Measurements from ENCODE around the gene SRRM3.
"Not testable (repeated sequence)": the region's sequence is repeated elsewhere in the genome, so short reads cannot be mapped to it uniquely, and the experiment has no call there.

The SRRM3 gene

GRCh38 chr7:76166404-76167255 lies 35.1 kb upstream of the SRRM3 start:
- peaks cover 0 to 3% of the 10 kb centered on the region in 2 donors for H3K4me1 ChIP-seq (ENCODE audit: control insufficient read depth in 1 of 2, insufficient read depth in 2 of 2, low read length in 2 of 2)
- H3K36me3 ChIP-seq (ENCODE audit: control insufficient read depth in 1 of 2, insufficient read depth in 2 of 2, low read length in 2 of 2): no peaks in the 10 kb centered on the region
- peak overlapping the region; percentile 63 for H3K27ac ChIP-seq (ENCODE audit: low read length)
- H3K4me3 ChIP-seq (ENCODE audit: low read depth in 1 of 2, low read length in 2 of 2): peak overlapping the region; percentile 64 to 65
- no peaks in the 10 kb centered on the region for H3K9me3 ChIP-seq (ENCODE audit: control insufficient read depth in 1 of 2, low read length in 2 of 2)
- no peaks in the 10 kb centered on the region for H3K27me3 ChIP-seq (ENCODE audit: low read depth, low read length)

GRCh38 chr7:76173566-76174205 lies 28.0 kb upstream of the SRRM3 start:
- H3K27ac ChIP-seq (ENCODE audit: low read length): no peak overlapping the region
- H3K4me1 ChIP-seq (ENCODE audit: control insufficient read depth in 1 of 2, insufficient read depth in 2 of 2, low read length in 2 of 2): no peaks in the 10 kb centered on the region
- H3K9me3 ChIP-seq (ENCODE audit: control insufficient read depth in 1 of 2, low read length in 2 of 2): no peaks in the 10 kb centered on the region
- H3K27me3 ChIP-seq (ENCODE audit: low read depth, low read length): no peaks in the 10 kb centered on the region
- no peak overlapping the region for H3K4me3 ChIP-seq (ENCODE audit: low read depth in 1 of 2, low read length in 2 of 2)
- H3K36me3 ChIP-seq (ENCODE audit: control insufficient read depth in 1 of 2, insufficient read depth in 2 of 2, low read length in 2 of 2): no peaks in the 10 kb centered on the region

GRCh38 chr7:76176951-76177350 lies 24.7 kb upstream of the SRRM3 start:
- H3K27me3 ChIP-seq (ENCODE audit: low read depth, low read length); H3K4me3 ChIP-seq (ENCODE audit: low read depth in 1 of 2, low read length in 2 of 2); H3K27ac ChIP-seq (ENCODE audit: low read length); H3K36me3 ChIP-seq (ENCODE audit: control insufficient read depth in 1 of 2, insufficient read depth in 2 of 2, low read length in 2 of 2); H3K9me3 ChIP-seq (ENCODE audit: control insufficient read depth in 1 of 2, low read length in 2 of 2); H3K4me1 ChIP-seq (ENCODE audit: control insufficient read depth in 1 of 2, insufficient read depth in 2 of 2, low read length in 2 of 2): not testable (repeated sequence)

- Histone ChIP-seq H3K4me1 (ENCODE audit: control insufficient read depth in 1 of 2, insufficient read depth in 2 of 2, low read length in 2 of 2) (no peaks in the 10 kb centered on the region), H3K27me3 (ENCODE audit: low read depth, low read length) (no peaks in the 10 kb centered on the region), H3K9me3 (ENCODE audit: control insufficient read depth in 1 of 2, low read length in 2 of 2) (no peaks in the 10 kb centered on the region), H3K4me3 (ENCODE audit: low read depth in 1 of 2, low read length in 2 of 2) (no peak overlapping the region), H3K27ac (ENCODE audit: low read length) (no peak overlapping the region), H3K36me3 (ENCODE audit: control insufficient read depth in 1 of 2, insufficient read depth in 2 of 2, low read length in 2 of 2) (no peaks in the 10 kb centered on the region)
Measured at GRCh38 chr7:76179686-76180085, 22.0 kb upstream of the SRRM3 start.

- Histone ChIP-seq H3K4me1 (ENCODE audit: control insufficient read depth in 1 of 2, insufficient read depth in 2 of 2, low read length in 2 of 2) (no peaks in the 10 kb centered on the region), H3K27ac (ENCODE audit: low read length) (no peak overlapping the region), H3K27me3 (ENCODE audit: low read depth, low read length) (no peaks in the 10 kb centered on the region), H3K4me3 (ENCODE audit: low read depth in 1 of 2, low read length in 2 of 2) (no peak overlapping the region), H3K36me3 (ENCODE audit: control insufficient read depth in 1 of 2, insufficient read depth in 2 of 2, low read length in 2 of 2) (no peaks in the 10 kb centered on the region), H3K9me3 (ENCODE audit: control insufficient read depth in 1 of 2, low read length in 2 of 2) (no peaks in the 10 kb centered on the region)
Measured at GRCh38 chr7:76182225-76182960, 19.3 kb upstream of the SRRM3 start.

- no peaks in the 10 kb centered on the region for H3K9me3 ChIP-seq (ENCODE audit: control insufficient read depth in 1 of 2, low read length in 2 of 2)
- H3K4me1 ChIP-seq (ENCODE audit: control insufficient read depth in 1 of 2, insufficient read depth in 2 of 2, low read length in 2 of 2): no peaks in the 10 kb centered on the region
- H3K4me3 ChIP-seq (ENCODE audit: low read depth in 1 of 2, low read length in 2 of 2): no peak overlapping the region
- no peaks in the 10 kb centered on the region for H3K36me3 ChIP-seq (ENCODE audit: control insufficient read depth in 1 of 2, insufficient read depth in 2 of 2, low read length in 2 of 2)
- H3K27me3 ChIP-seq (ENCODE audit: low read depth, low read length): no peaks in the 10 kb centered on the region
- no peak overlapping the region for H3K27ac ChIP-seq (ENCODE audit: low read length)
Measured at GRCh38 chr7:76185187-76185896, 16.4 kb upstream of the SRRM3 start.

GRCh38 chr7:76187272-76187671 lies 14.4 kb upstream of the SRRM3 start:
- H3K36me3 ChIP-seq (ENCODE audit: control insufficient read depth in 1 of 2, insufficient read depth in 2 of 2, low read length in 2 of 2): no peaks in the 10 kb centered on the region

GRCh38 chr7:76189276-76189675 lies 12.4 kb upstream of the SRRM3 start:
- Histone ChIP-seq H3K36me3 (ENCODE audit: control insufficient read depth in 1 of 2, insufficient read depth in 2 of 2, low read length in 2 of 2) (no peaks in the 10 kb centered on the region), H3K27me3 (ENCODE audit: low read depth, low read length) (no peaks in the 10 kb centered on the region), H3K27ac (ENCODE audit: low read length) (no peak overlapping the region), H3K4me1 (ENCODE audit: control insufficient read depth in 1 of 2, insufficient read depth in 2 of 2, low read length in 2 of 2) (no peaks in the 10 kb centered on the region), H3K4me3 (ENCODE audit: low read depth in 1 of 2, low read length in 2 of 2) (no peak overlapping the region), H3K9me3 (ENCODE audit: control insufficient read depth in 1 of 2, low read length in 2 of 2) (peaks cover 0 to 6% of the 10 kb centered on the region in 2 donors)

More at GRCh38 chr7:76187272-76187671, 14.4 kb upstream of the SRRM3 start:
- Histone ChIP-seq H3K4me1 (ENCODE audit: control insufficient read depth in 1 of 2, insufficient read depth in 2 of 2, low read length in 2 of 2) (no peaks in the 10 kb centered on the region), H3K9me3 (ENCODE audit: control insufficient read depth in 1 of 2, low read length in 2 of 2) (peaks cover 0 to 6% of the 10 kb centered on the region in 2 donors), H3K4me3 (ENCODE audit: low read depth in 1 of 2, low read length in 2 of 2) (no peak overlapping the region), H3K27ac (ENCODE audit: low read length) (no peak overlapping the region), H3K27me3 (ENCODE audit: low read depth, low read length) (no peaks in the 10 kb centered on the region)

GRCh38 chr7:76191783-76192240 lies 9.9 kb upstream of the SRRM3 start:
- Histone ChIP-seq H3K27me3 (ENCODE audit: low read depth, low read length) (no peaks in the 10 kb centered on the region), H3K27ac (ENCODE audit: low read length) (no peak overlapping the region), H3K36me3 (ENCODE audit: control insufficient read depth in 1 of 2, insufficient read depth in 2 of 2, low read length in 2 of 2) (no peaks in the 10 kb centered on the region), H3K9me3 (ENCODE audit: control insufficient read depth in 1 of 2, low read length in 2 of 2) (peaks cover 0 to 6% of the 10 kb centered on the region in 2 donors), H3K4me1 (ENCODE audit: control insufficient read depth in 1 of 2, insufficient read depth in 2 of 2, low read length in 2 of 2) (no peaks in the 10 kb centered on the region), H3K4me3 (ENCODE audit: low read depth in 1 of 2, low read length in 2 of 2) (no peak overlapping the region)

- peaks cover 0 to 6% of the 10 kb centered on the region in 2 donors for H3K9me3 ChIP-seq (ENCODE audit: control insufficient read depth in 1 of 2, low read length in 2 of 2)
- H3K4me1 ChIP-seq (ENCODE audit: control insufficient read depth in 1 of 2, insufficient read depth in 2 of 2, low read length in 2 of 2): no peaks in the 10 kb centered on the region
- no peaks in the 10 kb centered on the region for H3K27me3 ChIP-seq (ENCODE audit: low read depth, low read length)
- H3K4me3 ChIP-seq (ENCODE audit: low read depth in 1 of 2, low read length in 2 of 2): no peak overlapping the region
- no peak overlapping the region for H3K27ac ChIP-seq (ENCODE audit: low read length)
- no peaks in the 10 kb centered on the region for H3K36me3 ChIP-seq (ENCODE audit: control insufficient read depth in 1 of 2, insufficient read depth in 2 of 2, low read length in 2 of 2)
Measured at GRCh38 chr7:76193466-76193865, 8.2 kb upstream of the SRRM3 start.

GRCh38 chr7:76193883-76194282 lies 7.8 kb upstream of the SRRM3 start:
- no peak overlapping the region for H3K4me3 ChIP-seq (ENCODE audit: low read depth in 1 of 2, low read length in 2 of 2)
- H3K4me1 ChIP-seq (ENCODE audit: control insufficient read depth in 1 of 2, insufficient read depth in 2 of 2, low read length in 2 of 2): no peaks in the 10 kb centered on the region
- no peak overlapping the region for H3K27ac ChIP-seq (ENCODE audit: low read length)
- no peaks in the 10 kb centered on the region for H3K36me3 ChIP-seq (ENCODE audit: control insufficient read depth in 1 of 2, insufficient read depth in 2 of 2, low read length in 2 of 2)
- H3K27me3 ChIP-seq (ENCODE audit: low read depth, low read length): no peaks in the 10 kb centered on the region
- peaks cover 0 to 6% of the 10 kb centered on the region in 2 donors for H3K9me3 ChIP-seq (ENCODE audit: control insufficient read depth in 1 of 2, low read length in 2 of 2)

All from muscle layer of duodenum (tissue), 2 donors.